ENCODE data around the gene HDAC9. TPM values are rescaled to one million over a fixed set of nuclear protein-coding genes. Genes with fewer than 3 reads are reported as not detected.

The HDAC9 gene
- total RNA-seq, 2 experiments from 2014 or later, result 0.61 to 0.71 TPM

DNA sequence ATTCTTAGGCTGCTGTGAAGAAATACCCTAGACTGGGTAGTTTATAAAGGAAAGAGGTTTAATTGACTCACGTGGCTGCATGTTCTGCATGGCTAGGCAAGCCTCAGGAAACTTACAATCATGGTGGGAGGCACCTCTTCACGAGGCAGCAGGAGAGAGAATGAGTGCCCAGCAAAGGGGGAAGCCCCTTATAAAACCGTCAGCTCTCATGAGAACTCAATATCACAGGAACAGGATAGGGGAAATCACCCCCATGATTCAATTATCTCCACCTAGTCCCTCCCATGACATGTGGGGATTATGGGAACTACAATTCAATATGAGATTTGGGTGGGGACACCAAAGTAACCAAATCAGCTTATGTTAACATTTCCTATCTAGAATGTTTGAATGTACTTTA is 362.7 kb downstream of the HDAC9 start:
- Mint-ChIP-seq H3K9me3 (peaks cover 5% of the 10 kb centered on the region), H3K27me3 (no peaks in the 10 kb centered on the region), H3K4me3 (no peak overlapping the region), H3K36me3 (no peaks in the 10 kb centered on the region), H3K4me1 (peaks cover 4% of the 10 kb centered on the region), H3K27ac (no peak overlapping the region)
- DNase-seq, result no peak
- POLR2A ChIA-PET, result no interaction called here
- no peak for ATAC-seq (ENCODE audit: low read depth)

DNA sequence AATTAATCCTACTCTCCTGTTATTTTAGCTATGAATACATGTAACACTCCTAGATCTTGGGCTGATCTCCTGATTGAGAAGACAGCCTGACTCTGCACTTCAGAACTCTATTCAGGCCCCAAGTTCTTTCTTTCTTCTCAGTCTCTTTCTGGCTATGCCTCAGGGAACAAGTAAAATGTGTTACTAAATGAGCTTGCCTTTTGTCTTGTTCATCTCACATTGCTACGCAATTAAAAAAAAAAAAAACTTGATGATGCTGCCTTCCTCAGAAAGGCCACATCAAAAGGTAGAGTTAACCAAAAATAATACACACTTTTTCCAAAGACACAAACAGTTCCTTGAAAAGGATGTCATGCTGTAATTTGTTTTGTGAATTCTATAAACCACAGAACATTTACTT is 363.8 kb downstream of the HDAC9 start:
- ATAC-seq (ENCODE audit: low read depth) (no peak), DNase-seq (no peak)
- Mint-ChIP-seq H3K9me3 (peaks cover 4% of the 10 kb centered on the region), H3K27me3 (no peaks in the 10 kb centered on the region), H3K27ac (no peak overlapping the region), H3K36me3 (no peaks in the 10 kb centered on the region), H3K4me1 (peaks cover 4% of the 10 kb centered on the region), H3K4me3 (no peak overlapping the region)
- POLR2A ChIA-PET, result no interaction called here

DNA sequence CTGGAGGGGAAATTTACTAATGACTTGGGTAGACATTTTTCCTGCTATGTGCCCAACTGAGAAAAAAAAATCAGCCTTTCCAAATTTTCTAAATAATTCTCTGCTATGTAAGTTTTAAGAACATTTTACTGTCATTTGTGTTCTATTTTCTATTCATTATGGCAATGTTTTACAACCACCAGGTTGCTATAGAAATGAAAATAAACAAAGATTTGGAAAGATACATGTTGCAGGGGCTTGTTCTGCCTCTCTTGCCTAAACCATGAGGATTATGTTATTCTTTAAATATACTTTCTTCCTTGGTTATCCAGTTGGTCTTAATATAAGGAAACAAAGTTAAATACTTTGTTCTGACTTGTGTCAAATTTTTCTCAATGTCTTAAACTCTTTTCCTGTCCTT is 364.7 kb downstream of the HDAC9 start:
- Mint-ChIP-seq H3K27ac (no peak overlapping the region), H3K36me3 (no peaks in the 10 kb centered on the region), H3K4me1 (peaks cover 4% of the 10 kb centered on the region)

DNA sequence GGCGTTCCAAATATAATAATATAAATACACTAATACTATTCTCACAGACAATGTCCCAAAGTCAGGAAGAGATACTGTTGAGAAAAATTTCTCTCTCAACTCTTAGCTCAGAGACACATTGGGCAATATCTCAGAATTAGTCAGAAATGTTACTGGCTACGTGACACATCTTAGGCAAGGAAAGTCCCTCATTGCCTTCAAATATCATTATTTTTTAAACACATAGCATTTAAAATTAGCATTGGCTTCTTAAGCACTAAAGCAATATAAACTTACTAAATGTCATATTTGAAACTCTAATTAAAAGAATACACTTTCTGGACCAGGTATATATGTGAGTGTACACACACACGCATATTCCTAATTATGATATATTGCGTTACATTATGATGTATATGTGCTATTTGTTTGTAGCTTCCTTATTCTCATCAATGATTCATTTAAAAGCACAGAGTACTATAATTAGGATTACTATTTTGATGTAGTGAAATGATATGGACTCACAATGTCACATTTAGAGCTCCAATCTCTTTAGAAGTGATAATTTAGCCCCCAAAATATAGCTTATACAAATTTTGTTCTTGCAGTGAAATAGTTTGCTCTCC is 366.1 kb downstream of the HDAC9 start:
- POLR2A ChIA-PET, result no interaction called here
- Mint-ChIP-seq H3K4me1 (peaks cover 4% of the 10 kb centered on the region), H3K27ac (no peak overlapping the region), H3K36me3 (no peaks in the 10 kb centered on the region), H3K9me3 (peaks cover 4% of the 10 kb centered on the region), H3K27me3 (no peaks in the 10 kb centered on the region), H3K4me3 (no peak overlapping the region)
- ATAC-seq (ENCODE audit: low read depth) (no peak), DNase-seq (no peak)

More for the DNA sequence above, 364.7 kb downstream of the HDAC9 start:
- no peak for ATAC-seq (ENCODE audit: low read depth)
- no peak overlapping the region for H3K4me3 Mint-ChIP-seq
- peaks cover 4% of the 10 kb centered on the region for H3K9me3 Mint-ChIP-seq
- POLR2A ChIA-PET, result no interaction called here
- no peaks in the 10 kb centered on the region for H3K27me3 Mint-ChIP-seq
- no peak for DNase-seq

DNA sequence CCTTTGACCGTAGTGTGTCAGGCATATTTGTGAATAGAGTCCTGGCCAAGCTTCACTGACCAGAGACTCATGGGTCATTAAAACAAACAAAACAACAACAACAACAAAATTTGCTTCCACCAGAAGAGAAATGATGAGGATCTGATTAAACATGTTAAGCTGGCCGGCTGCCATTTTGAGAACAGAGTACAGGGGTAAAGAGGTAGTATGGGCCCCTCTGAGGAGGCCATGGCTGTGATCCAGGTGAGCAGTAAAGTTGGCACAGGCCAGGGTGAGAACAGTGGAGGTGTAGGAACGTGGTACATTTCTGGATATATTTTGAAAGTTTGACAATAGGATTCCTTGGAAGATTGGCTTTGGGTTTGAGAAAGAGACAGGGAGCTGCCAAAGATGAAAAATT is 369.4 kb downstream of the HDAC9 start:
- no peaks in the 10 kb centered on the region for H3K27me3 Mint-ChIP-seq
- POLR2A ChIA-PET, result no interaction called here
- H3K36me3 Mint-ChIP-seq, result no peaks in the 10 kb centered on the region
- no peak overlapping the region for H3K27ac Mint-ChIP-seq
- peaks cover 2% of the 10 kb centered on the region for H3K9me3 Mint-ChIP-seq
- no peak for DNase-seq
- no peak for ATAC-seq (ENCODE audit: low read depth)
- no peaks in the 10 kb centered on the region for H3K4me1 Mint-ChIP-seq
- H3K4me3 Mint-ChIP-seq, result no peak overlapping the region

DNA sequence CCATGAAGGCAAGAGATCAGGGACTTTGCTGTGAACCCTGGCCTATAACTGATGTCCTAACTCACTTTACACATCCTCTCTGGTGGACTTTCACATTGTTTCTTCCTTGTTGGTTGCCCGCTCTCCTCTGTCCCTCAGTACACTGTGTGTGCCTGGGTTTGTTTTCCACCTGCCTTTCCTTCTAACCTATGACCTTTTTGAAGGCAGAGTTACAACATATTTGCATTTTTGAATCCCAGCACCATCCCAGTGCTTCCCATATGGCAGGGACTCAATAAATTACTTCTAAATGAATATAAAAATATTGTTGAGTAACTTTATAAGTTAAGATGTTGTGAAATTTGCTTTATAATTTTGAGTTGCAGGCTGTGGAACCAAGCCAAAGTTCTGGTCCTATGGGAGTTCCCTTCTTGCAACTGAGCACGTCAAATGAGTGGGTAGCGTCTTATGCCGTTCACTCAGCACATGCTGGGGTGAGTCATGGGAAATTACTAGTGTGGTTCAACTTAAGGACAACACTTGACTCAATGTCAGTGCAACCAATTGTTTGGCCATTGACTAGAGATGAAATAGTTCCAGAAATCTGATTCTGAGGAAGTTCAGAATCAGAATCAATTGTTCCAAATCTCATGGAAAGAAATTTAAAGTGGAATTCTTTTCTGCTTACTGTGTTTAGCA is 370.9 kb downstream of the HDAC9 start:
- POLR2A ChIA-PET, result no interaction called here
- ATAC-seq (ENCODE audit: low read depth), result no peak
- H3K36me3 Mint-ChIP-seq, result no peaks in the 10 kb centered on the region
- no peak for DNase-seq
- peaks cover 2% of the 10 kb centered on the region for H3K9me3 Mint-ChIP-seq
- no peaks in the 10 kb centered on the region for H3K4me1 Mint-ChIP-seq
- H3K27ac Mint-ChIP-seq, result no peak overlapping the region
- no peak overlapping the region for H3K4me3 Mint-ChIP-seq
- H3K27me3 Mint-ChIP-seq, result no peaks in the 10 kb centered on the region

DNA sequence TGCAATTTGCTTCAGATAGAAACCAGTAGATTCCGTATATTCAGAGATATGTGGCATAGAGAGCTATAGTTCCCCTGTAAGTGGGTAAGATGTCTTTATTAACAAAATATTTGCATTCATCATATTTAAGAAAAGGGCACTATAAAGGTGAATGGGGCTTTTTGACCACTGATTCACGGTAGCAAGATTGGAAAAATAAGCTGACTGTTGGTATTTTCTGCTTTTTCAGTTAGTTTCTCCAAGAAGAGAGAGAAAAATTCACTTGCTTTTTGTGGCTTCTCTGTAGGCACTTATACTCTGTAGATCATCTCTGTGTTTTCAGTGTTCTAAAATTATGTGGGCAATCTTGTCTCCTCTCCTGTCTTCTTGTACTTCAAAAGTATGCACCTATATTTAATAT is 376.8 kb downstream of the HDAC9 start:
- Mint-ChIP-seq H3K9me3 (peaks cover 2% of the 10 kb centered on the region), H3K4me1 (no peaks in the 10 kb centered on the region), H3K4me3 (no peak overlapping the region), H3K36me3 (no peaks in the 10 kb centered on the region), H3K27me3 (no peaks in the 10 kb centered on the region), H3K27ac (no peak overlapping the region)
- POLR2A ChIA-PET, result no interaction called here
- ATAC-seq (ENCODE audit: low read depth) (no peak), DNase-seq (no peak)

DNA sequence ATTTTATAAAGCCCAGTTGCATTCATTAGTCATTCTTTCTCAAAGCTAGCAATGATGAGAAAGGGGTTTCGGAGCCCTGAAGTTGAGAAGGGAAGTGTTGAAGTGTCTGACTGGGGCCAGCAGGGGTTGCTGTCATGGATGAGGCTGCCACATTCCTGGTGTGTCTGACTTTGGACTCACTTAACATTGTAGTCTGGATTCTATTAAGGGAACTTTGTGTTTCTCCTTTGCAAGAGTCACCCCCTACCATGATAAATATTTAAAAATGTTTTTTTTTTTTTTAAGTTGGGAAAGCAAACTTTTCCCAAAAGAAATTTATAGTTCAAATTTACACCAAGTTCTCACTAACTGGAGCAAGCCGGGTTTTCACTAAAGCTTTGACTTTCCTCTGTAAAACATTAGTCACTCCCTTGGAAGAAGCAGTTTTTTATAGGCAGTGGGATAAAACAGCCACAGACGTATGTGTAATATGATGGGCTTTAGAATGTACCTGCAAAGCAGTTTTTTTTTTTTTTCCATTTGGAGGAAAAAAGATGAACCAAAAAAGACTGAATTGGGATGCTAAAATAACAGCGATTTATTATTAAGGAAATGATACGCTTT is 378.3 kb downstream of the HDAC9 start:
- H3K27me3 Mint-ChIP-seq, result no peaks in the 10 kb centered on the region
- ATAC-seq (ENCODE audit: low read depth), result no peak
- H3K36me3 Mint-ChIP-seq, result no peaks in the 10 kb centered on the region
- no peaks in the 10 kb centered on the region for H3K9me3 Mint-ChIP-seq
- H3K27ac Mint-ChIP-seq, result no peak overlapping the region
- no peak for DNase-seq
- no peaks in the 10 kb centered on the region for H3K4me1 Mint-ChIP-seq
- POLR2A ChIA-PET, result no interaction called here
- H3K4me3 Mint-ChIP-seq, result no peak overlapping the region

DNA sequence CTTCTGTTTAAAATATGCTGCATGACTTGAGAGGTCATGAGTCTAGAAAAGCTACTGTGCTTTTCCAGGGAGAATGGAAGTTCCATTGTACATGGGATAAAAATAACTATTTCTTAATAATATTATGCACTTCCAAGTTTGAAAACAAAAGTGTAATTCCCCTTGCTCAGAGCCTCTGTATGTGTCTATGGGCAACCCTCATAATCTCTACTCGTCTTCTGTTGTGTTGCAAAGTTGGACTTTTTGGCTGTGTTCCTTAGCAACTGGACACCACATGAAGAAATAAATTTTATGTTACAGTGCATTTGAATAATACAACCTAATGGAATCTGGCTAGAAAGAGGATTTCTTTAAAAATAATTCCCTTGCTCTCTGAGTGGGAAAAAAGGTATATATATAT is 379.3 kb downstream of the HDAC9 start:
- Mint-ChIP-seq H3K27me3 (no peaks in the 10 kb centered on the region), H3K4me1 (no peaks in the 10 kb centered on the region), H3K9me3 (no peaks in the 10 kb centered on the region), H3K36me3 (no peaks in the 10 kb centered on the region), H3K4me3 (no peak overlapping the region), H3K27ac (no peak overlapping the region)
- POLR2A ChIA-PET, result no interaction called here
- DNase-seq (no peak), ATAC-seq (ENCODE audit: low read depth) (no peak)

DNA sequence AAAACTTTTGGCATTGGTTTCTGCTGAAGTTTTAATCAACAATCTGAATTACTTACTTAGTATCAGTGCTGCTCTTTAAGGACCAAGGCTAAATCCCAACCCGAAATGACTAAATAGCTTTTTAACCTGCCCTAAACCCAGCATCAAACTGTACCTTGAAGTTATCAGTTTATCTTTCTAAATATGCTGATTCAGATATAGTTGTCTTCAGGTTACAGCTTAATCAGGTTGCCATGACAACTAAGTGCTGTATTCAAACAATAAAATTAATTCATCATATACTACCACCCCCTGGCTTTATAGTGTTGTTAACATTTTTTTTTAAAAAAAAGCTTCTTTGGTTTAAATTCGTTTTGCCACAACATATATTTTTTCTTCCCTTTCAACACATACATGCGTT is 382.3 kb downstream of the HDAC9 start:
- Mint-ChIP-seq H3K4me3 (no peak overlapping the region), H3K9me3 (no peaks in the 10 kb centered on the region), H3K36me3 (no peaks in the 10 kb centered on the region), H3K27ac (no peak overlapping the region), H3K27me3 (no peaks in the 10 kb centered on the region), H3K4me1 (no peaks in the 10 kb centered on the region)
- DNase-seq (no peak), ATAC-seq (ENCODE audit: low read depth) (no peak)
- POLR2A ChIA-PET, result no interaction called here

DNA sequence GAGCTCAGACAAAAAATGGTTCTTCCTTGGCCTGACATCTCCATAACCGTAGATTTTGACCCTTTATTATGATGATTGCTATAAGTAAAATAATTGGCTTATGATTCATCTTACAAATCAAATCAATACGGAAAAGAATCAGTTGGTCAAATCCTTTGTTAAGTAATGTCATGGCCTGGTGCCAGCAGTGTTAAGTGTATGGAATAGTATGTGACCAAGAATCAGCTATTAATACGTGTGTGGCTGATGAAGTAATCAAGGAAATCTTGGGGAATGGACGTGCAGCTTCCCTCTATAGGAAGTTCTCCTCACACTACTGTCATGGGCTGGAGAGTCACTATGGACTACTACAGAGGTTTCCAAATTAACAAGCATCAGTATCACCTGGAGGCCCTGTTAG is 391.3 kb downstream of the HDAC9 start:
- Mint-ChIP-seq H3K27me3 (no peaks in the 10 kb centered on the region), H3K4me1 (no peaks in the 10 kb centered on the region), H3K36me3 (no peaks in the 10 kb centered on the region), H3K4me3 (no peak overlapping the region), H3K27ac (no peak overlapping the region), H3K9me3 (peaks cover 2% of the 10 kb centered on the region)
- ATAC-seq (ENCODE audit: low read depth) (no peak), DNase-seq (no peak)
- POLR2A ChIA-PET, result no interaction called here

DNA sequence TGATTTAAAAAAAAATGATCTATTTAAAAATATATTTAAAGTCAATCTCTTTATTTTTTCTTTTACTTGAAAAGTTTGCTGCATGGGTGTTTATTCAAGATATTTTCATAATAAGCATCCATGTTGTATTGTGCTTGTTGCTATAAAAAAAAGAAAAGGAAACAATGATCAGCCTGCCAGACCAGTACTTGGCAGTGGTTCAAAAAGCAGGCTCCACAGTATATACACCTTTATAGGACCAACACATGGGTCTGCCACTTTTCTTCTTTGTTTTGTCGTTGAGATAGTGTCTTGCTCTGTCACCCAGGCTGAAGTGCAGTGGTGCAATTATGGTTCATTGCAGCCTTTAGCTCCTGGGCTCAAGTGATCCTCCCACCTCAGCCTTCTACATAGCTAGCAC is 393.9 kb downstream of the HDAC9 start:
- no peaks in the 10 kb centered on the region for H3K27me3 Mint-ChIP-seq
- POLR2A ChIA-PET, result no interaction called here
- ATAC-seq (ENCODE audit: low read depth) (no peak), DNase-seq (no peak)
- H3K9me3 Mint-ChIP-seq, result peaks cover 2% of the 10 kb centered on the region
- H3K27ac Mint-ChIP-seq, result no peak overlapping the region
- H3K4me1 Mint-ChIP-seq, result no peaks in the 10 kb centered on the region
- H3K36me3 Mint-ChIP-seq, result no peaks in the 10 kb centered on the region
- H3K4me3 Mint-ChIP-seq, result no peak overlapping the region

DNA sequence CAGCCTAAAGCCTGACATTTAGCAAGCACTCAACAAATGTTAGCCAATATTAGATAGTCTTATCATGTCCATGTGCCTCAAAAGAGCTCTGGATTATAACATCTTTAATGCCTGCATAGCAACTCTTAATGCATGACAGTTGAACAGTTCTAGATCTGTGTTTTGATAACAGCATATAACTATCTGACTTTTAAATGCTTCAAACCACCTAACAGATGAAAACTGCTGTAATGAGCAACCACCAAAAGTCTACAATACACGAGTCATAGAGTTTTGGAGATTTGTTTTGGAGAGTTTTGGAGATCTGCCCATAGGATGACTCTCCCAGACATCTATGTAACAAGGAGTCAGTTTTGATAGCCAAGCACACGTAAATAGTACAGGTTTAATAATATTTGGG is 394.6 kb downstream of the HDAC9 start:
- DNase-seq (no peak), ATAC-seq (ENCODE audit: low read depth) (no peak)
- Mint-ChIP-seq H3K27ac (no peak overlapping the region), H3K27me3 (no peaks in the 10 kb centered on the region), H3K36me3 (no peaks in the 10 kb centered on the region), H3K4me1 (no peaks in the 10 kb centered on the region), H3K4me3 (no peak overlapping the region), H3K9me3 (peaks cover 2% of the 10 kb centered on the region)
- POLR2A ChIA-PET, result no interaction called here

DNA sequence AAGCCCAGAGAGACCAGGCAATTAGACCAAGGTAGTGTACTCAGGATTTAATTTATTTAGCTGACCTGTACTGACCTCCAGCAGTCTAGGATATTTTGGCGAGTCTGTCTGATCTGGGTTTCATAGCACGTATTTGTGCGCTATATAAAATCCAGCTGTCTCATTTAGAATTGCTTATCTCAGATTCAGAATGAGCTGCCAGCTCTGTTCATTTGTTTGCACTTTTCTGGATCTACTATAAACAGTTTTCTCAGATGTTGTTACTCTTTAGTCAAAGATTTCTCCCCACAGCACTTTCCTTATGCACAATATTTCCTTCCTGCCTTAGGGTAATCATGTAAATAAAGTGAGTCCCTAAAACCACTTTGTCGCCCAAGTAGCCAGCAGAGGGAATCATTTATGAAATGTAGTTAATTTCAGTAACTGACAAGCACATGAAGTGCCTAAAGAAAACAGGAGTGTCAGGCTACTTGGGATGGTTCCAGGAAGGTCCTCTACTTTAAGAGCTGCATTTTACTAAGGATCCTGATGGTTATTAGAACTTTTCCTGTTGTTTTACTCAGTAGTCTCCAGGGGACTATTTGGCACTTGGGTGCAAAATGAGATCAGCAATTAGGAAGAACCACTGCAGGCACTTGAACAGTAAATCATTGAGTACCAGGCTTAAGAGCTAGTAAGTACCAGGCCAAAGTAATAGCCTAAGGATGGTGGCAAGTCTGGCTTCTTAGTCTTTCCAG is 395.5 kb downstream of the HDAC9 start:
- H3K4me3 Mint-ChIP-seq, result no peak overlapping the region
- H3K27ac Mint-ChIP-seq, result no peak overlapping the region
- no peaks in the 10 kb centered on the region for H3K27me3 Mint-ChIP-seq
- POLR2A ChIA-PET, result no interaction called here
- ATAC-seq (ENCODE audit: low read depth) (no peak), DNase-seq (no peak)
- H3K9me3 Mint-ChIP-seq, result peaks cover 2% of the 10 kb centered on the region
- H3K36me3 Mint-ChIP-seq, result no peaks in the 10 kb centered on the region
- no peaks in the 10 kb centered on the region for H3K4me1 Mint-ChIP-seq
